ENCODE measurements around the gene ITSN2.
A peak's percentile ranks its signal among the peaks of the same experiment; 100 is the strongest.
"Not testable (repeated sequence)": the region's sequence is repeated elsewhere in the genome, so short reads cannot be mapped to it uniquely, and the experiment has no call there.

The ITSN2 gene

DNA sequence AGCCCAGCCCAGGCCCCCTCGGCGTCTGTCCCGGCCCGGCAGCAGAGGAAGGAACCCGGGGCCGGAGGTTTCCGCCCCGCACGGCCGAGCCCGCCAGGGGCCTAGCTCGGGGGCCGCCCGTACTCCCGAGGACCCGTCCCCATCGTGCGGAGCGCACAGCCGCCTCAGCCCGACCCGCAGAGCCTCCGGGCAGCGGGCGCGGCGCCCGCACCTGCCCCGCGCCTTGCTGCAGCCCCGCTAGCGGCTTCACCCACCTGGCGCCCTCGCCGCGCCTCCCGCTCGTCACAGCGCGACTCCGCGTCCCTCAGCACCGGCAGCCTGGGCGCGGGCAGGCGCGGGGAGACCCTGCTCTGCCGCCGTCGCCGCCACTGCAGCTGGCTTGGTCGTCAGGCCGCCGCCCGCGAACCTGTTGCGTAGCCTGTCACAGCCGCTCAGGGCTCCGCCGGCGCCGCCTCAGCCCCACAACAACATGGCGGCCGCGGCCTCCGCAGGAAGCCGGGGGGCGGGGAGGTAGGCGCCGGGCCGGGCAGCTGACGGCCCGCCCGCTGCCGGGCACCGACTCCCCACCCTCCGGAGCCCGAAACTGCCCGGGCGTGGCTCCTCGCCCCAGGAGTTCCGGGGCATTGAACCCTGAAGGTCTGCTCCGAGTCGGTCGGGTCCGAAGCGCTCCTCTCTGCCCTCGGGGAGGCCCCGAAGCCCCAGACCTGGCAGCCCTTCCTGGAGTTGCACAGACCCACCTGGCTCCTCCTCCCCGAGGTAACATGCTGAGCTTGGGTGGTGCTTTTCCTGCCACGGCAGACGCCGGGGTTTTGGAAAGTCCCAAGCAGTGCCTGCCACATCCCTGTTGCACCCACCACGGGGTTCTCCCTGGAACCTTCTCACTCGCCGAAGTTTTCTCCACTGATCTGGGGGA, at the start of gene ITSN2:
Gene ITSN2 (minus strand): TSS at position 487 of the 913 bp plus-strand sequence. CDS start 32,454 bp downstream, outside the sequence.
- DNase-seq: peak; percentile 84 to 91 (median 88)

DNA sequence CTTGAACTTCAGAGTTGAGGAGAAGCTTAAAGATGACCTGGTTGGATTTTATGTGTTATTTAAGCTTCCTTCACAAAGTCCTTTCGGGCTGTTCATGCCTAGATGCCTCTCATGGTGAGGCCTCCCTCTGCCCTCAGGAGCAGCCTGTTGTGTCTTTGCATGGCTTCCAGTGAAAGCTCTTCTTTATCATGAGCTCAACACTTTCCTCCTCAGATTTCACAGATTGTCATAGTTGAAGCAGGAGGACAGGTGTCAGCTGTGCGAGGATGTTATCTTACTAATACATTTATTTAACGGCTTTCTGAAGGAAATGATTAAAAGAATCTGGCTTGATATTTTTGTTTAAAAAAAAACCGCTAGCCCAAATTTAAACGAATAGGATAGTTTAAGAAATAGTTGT, 48.8 kb upstream of the ITSN2 start:
- no peak for DNase-seq

DNA sequence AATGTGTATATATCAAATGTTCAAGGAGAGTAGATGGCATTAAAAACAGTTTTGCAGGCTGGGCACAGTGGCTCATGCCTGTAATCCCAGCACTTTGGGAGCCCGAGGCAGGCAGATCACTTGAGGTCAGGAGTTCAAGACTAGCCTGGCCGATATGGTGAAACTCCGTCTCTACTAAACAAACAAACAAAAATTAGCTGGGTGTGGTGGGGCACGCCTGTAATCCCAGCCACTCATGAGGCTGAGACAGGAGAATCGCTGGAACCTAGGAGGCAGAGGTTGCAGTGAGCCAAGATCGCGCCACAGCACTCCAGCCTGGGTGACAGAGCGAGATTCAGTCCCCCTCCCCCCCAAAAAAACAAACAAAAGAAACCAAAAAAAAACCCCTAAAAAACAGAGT, 48.4 kb upstream of the ITSN2 start:
- not testable (repeated sequence) for DNase-seq

DNA sequence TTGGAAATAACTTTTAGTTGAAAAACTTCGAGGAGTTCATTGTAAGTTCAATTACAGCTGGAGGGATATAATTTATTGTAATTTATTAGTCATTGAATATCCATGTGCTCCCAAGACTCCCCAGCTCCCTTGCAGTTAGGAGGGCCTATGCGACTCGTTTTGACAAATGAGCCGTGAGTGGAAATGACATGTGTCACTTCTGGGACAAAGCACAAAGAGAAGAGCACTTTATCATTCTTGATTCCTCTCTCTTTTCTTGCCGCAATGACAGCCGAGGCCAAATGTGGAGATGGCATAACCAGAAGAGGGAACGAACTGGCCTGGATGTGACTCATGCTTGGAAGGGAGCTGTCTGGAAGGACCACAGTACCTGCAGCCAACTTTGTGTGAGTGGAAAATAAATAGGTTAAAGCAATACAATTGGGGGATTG, 44.2 kb upstream of the ITSN2 start:
- no peak for DNase-seq

DNA sequence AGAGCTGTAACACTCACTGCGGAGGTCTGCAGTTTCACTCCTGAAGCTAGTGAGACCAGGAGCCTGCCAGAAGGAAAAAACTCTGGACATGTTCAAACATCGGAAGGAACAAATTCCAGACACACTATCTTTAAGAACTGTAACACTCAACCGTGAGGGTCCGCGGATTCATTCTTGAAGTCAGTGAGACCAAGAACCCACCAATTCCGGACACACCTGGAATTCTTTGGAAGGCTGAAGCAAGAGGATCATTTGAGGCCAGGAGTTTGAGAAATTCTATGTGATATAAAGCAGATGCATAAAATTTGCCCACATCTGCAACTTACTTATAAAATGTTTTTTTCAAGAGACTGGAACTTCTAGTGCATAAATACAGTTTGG, 43.5 kb upstream of the ITSN2 start:
- no peak for DNase-seq

DNA sequence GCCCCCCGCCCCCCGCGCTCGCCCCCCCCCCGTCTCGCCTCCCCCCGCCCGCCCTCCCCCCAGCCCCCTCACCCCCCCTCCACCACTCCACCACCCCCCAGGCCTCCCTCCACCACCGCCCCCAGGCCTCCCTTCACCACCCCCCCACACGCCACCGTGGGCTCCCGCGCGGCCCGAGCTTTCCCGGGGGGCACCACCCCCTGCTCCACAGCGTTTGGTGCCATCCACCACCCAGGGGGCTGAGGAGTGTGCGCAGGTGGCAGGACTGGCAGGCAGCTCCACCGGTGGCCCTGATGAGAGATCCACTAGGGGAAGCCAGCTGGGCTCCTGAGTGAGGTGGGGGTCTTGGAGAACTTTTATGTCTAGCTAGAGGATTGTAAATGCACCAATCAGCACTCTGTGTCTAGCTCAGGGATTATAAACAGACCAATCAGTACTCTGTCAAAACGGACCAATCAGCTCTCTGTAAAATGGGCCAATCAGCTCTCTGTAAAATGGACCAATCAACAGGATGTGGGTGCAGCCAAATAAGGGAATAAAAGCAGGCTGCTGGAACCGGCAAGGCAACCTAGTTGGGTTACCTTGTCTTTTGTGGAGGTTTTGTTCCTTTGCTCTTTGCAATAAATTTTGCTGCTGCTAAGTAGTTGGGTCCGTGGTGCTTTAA, 43.0 kb upstream of the ITSN2 start:
- DNase-seq: no peak

DNA sequence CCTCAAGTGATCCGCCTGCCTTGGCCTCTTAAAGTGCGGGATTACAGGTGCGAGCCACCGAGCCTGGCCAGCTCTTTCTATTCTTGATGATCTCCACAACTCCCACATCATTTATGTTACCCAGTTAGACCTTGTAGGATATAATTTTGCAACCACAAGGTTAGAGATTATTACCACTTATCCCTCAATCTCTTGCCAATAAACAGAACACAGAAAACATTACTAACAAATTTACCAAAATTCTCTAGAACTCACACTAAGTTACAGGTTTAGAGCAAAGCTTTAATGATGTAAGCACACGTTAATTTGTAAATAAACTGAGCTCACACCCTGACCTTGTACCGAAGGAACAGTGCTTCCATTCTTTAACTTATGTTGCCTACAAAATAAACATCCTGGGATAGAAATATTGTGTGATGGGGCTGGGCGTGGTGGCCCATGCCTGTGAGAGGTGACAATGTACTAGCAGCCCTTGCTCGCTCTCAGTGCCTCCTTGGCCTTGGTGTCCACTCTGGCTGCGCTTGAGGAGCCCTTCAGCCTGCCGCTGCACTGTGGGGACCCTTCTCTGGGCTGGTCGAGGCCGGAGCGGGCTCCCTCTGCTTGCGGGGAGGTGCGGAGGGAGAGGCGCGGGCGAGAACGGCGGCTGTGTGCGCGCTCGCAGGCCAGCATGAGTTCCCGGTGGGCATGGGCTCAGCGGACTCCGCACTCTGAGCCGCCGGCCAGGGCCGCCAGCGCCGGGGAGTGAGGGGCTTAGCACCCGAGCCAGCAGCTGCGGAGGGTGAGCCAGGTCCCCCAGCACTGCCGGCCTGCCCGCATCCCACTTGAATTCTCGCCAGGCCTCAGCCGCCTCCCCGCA, 42.1 kb upstream of the ITSN2 start:
- DNase-seq: no peak

DNA sequence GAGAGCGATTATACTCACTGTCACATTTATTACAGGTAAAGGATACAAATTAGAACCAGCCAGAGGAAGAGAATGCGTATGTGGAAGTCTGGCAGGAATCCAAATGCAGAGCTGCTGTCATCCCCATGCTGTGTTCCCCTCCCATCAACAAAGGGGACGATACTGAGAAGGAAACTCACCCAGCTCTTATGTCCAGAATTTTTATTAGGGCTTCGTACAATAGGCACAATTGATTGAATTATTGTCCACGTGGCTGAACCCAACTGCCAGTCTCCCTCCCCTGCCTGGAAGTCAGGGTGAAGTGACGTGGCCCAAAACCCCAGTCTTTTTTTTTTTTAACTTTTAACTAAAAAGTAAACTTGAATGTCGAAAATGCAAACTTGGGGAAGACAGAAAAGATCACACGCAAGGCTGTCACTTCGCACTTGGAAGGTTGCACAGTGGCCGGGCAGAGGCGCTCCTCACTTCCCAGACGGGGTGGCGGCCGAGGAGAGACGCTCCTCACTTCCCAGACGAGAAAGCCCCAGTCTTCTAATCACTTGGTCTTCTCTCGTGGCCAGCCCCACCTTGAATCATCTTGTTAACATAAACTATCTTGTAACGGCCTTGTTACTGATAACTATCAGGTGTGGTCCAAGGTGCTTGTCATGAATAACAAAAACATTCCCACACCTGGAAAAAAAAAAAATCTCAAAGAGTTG, 40.0 kb upstream of the ITSN2 start:
- peak in 2 of 3 experiments; percentile 13 to 95 for DNase-seq

DNA sequence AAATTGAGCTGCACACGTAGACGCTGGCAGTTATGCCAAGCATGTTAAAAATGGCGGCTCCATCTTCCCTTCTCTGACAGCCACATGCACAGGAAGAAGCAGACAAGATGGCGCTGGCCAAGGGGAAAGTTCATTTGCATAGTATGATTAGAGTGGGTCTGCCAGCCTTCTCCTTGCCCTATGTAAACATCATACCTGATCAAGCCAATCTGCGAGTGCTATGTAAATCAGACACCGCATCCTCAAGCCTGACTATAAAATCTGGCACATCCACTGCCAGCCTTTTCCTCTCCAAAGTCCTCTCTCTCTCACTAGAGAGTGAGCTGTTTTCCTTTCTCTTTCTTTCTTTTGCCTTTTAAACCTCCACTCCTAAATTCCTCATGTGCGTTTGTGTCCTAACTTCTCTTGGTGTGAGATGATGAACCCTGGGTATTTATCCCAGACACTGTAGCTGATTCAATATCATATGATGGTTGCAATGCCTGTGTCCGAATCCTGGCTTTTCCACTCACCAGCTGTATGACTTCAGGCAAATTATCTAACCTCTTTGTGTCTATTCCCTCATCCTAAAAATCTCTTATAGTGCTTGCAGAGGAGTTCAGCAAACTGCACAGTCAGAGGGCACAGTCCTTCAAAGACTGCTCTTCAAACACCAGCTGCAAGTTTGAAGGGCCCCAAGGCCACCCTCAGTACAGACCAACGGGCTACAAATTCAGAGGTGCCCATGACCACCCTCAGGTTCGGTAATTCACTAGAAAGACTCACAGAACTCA, 39.3 kb upstream of the ITSN2 start:
- DNase-seq: peak; percentile 42 to 95 (median 77)

DNA sequence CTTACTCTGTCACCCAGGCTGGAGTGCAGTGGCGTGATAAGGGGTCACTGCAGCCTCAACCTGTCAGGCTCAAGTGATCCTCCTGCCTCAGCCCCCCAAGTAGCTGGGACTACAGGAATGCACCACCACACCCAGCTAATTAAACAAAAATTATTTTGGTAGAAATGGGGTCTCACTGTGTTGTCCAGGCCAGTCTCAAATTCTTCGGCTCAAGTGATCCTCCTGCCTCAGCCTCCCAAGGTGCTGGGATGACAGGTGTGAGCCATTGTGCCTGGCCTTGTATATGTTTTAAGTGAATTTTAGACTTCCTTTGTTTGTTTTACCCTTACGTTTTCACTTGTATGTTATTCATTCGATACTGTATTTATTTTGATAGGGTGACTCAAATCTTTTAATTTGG, 34.7 kb upstream of the ITSN2 start:
- no peak for DNase-seq

DNA sequence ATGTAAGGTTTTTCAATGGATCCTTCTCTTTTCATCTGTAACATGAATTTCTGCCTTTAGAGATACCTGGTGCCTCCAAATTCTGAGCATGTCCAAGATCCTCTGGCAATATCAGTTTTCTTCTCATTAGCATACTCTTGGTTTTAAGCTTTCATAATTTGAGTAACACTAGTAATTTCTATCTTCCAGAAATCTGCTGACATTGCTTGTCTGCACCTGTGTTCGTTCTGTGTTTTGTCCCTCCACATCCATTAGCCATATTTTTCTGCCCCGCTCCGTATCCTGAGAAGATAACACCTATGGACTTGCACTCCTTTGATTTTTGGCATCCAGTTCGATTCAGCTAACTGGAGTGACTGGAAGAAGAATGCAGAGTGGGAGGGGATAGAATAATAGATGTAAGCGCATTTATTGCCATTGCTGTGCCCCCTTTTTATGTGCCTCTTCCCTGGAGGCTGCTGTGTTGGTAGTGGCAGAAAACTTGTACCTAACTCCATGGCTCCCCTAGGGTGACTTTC, 32.3 kb upstream of the ITSN2 start:
- DNase-seq: no peak

DNA sequence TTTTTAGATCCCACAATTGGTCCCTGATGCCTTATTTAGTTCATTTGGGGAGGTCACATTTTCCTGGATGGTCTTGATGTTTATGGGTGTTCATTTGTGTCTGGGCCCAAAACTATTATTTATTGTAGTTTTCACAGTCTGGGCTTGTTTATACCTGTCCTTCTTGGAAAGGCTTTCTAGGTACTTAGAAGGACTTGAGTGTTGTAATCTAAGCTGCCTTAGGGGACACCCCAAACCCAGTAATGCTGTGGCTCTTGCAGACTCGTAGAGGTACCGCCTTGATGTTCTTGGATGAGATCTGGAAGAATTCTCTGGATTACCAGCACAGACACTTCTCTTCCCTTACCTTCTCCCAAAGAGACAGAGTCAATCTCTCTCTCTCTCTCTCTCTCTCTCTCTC, 25.0 kb upstream of the ITSN2 start:
- no peak for DNase-seq

DNA sequence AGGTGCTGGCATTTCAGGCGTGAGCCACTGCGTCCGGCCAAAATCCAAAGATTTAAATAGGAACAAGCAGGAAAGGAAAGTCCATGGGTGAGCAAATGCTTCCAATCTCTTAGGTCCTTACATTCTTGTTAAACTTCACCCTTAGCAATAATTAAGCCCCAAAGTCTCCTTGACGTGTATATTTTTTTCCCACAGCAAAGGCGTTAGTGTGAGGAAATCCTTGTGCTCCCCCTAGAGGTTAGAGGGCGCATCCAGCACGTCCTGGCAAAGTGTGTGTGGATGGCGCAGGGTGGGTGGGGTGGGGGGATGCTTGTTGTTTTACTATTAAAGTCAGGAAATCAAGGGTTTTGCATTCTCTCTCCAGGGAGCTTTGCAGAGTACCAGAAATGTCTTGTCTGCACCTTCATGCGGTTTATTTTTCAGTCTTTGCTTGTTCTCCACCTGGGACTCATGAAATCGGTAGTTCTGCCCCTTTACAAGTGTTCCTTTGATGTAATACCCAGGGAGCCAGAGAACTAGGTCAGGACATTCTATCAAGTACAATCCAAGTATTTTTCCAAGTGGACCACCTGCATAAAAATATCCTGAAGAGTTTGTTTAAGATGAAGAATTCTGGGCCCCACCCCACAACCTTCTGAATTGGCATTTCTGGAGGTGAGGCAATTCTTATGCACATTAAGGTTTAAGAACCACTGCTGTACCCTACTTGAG, 22.2 kb upstream of the ITSN2 start:
- DNase-seq: peak; percentile 48 to 85 (median 80)

DNA sequence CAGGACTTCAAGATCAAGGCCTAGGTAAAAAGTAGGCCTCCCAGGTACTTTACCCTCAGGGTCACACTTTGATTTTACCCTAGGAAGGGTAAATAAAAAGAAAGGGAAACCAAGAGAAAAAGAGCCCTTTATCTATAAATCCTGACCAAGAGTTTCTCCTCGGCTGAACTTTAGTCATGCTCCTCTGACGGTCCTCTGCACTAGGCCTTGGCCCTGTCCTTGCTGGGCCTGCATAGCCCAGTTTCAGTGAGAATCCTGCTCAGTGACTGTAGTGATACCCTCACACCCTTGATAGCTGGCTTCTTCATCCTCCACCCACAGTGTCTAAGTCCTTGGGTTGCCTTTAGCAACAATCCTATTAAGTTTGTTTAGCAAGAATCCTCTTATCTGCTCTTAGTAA, 20.5 kb upstream of the ITSN2 start:
- peak in 1 of 3 experiments; percentile 26 for DNase-seq

DNA sequence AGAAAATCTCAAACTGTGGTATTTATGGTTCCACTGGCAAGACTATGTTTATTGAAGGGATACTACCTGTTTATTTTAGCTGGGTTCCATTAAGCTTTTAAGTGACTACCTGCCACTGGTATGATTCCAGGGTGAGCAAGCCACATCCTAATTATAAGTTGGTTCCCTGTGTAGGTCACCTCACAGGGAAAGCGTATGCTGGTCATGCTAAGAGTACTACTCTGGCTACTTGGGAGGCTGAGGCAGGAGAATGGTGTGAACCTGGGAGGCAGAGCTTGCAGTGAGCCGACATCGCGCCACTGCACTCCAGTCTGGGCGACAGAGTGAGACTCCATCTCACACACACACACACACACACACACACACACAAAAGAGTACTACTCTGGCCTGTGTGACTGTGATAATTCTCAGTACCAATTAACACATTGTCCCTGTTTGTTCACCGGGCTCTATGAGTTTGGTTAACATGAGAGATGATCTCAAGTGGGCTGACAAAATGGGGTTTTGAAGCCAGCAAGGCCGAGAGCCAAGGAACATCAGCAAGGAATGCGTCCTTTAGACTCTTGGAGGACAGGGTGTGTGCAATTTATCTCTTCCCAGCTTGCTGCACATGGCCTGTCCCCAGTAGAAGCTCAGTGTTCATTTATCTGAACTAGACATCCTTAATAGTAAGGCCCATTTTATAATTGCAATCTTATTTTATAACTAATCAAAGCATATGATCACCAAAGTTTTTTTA, 15.2 kb upstream of the ITSN2 start:
- DNase-seq: peak in 1 of 3 experiments; percentile 22

DNA sequence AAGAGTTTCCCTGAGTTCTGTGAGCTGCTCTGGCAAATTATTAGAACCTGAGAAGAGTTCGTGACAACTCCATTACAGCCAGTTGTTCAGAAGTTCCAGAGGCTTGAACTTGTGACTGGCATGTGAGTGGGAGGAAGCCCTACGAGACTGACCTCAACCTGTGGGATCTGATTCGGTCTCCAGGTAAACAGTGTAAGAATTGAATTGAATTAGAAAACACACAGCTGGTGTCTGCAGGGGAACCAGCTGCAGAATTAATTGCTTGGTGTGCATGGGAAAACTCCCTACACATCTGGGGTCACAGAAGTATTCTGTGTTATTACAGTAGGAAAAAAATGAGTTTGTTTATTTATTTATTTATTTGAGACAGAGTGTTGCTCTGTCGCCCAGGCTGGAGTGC, 14.0 kb upstream of the ITSN2 start:
- peak in 1 of 3 experiments; percentile 27 for DNase-seq

DNA sequence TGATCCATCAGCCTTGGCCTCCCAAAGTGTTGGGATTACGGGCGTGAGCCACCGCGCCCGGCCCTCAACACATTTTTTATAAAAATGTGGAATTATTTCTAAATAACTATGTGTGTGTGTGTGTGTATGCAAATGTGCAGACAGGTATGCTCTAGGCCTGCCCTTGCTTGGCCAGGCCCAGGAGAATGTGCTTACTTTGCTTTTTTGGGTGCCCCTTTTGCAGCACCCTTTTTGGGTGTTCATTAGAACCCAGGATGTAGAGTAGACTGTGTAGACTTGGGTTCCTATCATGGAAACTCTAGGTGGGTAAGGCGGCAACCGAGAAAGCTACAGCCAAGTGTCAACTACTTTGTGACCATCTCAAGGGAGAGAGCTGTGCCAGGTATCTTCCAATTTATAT, 11.7 kb upstream of the ITSN2 start:
- DNase-seq: no peak

DNA sequence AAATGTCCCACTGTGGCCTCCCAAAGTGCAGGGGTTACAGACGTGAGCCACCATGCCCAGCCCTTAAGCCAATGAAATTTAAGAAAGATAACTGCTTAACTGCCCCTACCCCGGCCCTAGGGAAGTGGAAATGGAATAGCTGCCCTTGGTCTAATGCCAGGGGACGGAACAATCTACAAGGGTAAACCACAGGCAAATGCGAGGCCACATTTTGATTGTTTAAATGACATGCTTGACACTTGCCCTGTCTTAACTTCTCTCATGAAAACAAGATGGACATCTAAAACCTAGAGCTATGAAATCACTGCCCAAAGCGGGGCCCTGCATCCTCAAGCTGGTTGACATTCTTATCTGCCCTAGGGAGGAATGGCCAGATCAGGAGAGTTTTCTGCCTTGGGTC, 5.5 kb upstream of the ITSN2 start:
- DNase-seq: no peak

DNA sequence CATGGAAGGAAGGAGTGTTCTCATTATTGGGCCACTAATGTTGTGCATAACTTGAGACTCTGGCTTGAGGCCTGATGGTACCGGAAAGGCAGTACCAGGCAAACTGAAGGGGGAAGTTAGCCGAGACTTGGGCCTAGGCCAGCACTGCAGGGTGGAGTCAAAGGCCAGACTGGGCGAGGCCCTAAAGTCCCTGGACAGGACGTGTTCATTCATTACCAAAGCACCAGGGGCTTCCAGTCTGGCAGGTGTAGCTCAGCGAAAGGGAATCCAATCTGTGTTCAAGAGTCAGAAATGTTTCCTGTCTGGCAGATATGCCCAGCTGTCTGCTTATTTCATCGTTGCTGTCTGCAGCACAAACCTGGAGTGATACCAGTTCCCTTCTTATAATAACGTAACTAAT, 4.7 kb upstream of the ITSN2 start:
- peak in 2 of 3 experiments; percentile 45 to 76 for DNase-seq

DNA sequence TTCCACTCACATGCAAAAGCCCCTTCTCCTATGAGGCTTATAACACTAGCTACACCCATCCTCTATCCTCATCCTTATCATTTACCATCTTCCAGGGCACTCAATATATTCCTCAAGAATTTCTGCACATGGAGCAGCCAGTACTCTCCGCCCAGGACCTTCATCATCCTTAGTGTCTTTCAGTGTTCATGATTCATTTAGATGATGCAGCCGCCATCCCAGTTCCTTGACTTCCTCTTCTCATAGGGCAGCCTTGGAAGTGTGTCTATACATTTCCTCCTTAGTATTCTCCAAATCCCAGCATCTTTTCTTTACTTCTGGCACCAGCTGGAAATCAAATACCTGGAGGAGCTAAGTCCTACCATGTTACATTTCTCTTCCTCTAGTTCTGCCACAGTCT, 3.0 kb upstream of the ITSN2 start:
- DNase-seq: no peak

Measured in NCI-H1417 (cell line).